IPS-18c (cell line): ENCODE results near the gene IL1RL2.

ENCODE experiments used
- H3K4me3 ChIP-seq: 2 replicates; pipeline ENCODE4 v1.7.0; 2013; ENCODE audit warnings: low read depth, mild to moderate bottlenecking, low read length, moderate library complexity; ENCODE audit not compliant: insufficient read depth
- H3K9me3 ChIP-seq: one replicate; pipeline ENCODE4 v1.6.1; 2013; ENCODE audit warnings: mild to moderate bottlenecking, low read length, moderate library complexity; ENCODE audit not compliant: control insufficient read depth, insufficient read depth

IL1RL2 gene

DNA sequence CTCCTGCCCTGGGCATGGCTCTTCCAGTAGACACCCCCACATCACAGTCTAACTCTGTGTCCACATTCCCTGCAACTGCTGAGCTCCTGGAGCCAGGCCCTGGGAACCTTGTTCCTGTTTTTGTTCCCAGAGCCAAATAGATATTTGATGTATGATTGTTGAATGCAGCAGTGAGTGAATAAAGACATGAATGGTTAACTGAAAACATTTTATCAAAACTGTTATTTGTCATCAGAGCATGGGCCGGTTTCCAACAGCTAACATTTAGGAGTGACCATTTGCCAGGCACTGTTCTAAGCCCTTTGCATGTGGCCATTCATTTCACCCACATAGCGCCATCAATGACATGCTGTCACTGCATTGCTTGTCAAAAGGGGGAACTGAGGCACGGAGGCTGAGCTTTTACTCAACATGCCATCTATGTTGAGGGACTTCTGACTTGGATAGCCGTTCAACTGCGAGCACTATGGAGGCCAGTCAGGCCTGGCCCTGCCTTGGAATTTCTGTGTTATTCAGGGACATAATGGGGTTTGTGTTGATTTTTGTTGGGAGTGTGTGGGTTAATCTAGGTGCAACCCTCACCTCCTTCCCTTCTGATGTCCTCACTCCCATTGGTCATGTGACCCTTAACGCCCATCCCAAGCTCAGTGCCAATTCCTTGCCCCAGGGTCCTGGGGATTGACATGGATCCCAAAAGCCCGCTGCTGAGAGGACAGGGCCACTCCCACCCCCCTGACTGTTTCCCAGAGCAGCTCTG is 31.7 kb upstream of the IL1RL2 start:
- Histone ChIP-seq H3K4me3 (no peak overlapping the region), H3K9me3 (peaks cover 2% of the 10 kb centered on the region)

DNA sequence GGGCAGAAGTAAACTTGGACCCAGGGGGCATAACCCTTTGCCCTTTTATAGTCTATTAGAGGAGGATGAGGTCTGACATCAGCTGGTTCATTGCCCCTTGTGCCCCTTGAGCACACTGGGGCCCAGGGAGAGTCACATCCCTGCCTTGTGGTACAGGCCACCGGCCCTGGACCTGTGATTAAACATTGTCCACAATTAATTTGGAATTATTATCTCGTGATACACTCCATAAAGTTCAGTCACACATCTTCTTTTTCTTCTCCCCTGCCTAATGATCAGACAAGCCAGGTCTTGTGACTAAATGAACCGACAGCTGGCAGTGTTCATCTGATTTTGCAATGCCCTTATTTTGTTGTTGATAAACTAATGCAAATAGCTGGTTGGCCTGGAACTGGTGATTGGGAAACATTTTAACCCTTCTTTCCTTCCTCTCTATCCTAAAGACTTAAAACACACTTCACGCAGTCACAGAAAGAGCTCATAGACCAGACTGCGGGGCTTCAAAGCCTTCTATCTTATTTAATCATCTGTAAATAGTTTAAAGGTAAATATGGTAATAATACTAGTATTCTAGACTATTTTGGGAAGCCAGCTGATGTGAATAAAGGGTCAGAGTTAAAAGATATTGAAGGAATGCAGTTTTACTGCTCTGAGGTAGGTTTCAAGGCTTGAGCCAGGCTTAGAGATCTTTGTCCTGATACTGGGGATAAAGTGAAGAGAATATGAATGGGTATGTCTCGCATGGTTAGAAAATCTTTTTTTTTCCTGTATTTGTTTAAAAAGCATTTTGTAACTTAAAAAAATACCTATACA is 30.9 kb upstream of the IL1RL2 start:
- peaks cover 2% of the 10 kb centered on the region for H3K9me3 ChIP-seq
- no peak overlapping the region for H3K4me3 ChIP-seq

- Histone ChIP-seq H3K4me3 (no peak overlapping the region), H3K9me3 (no peaks in the 10 kb centered on the region)
Measured at GRCh38 chr2:102158011-102158755, 28.6 kb upstream of the IL1RL2 start.

DNA sequence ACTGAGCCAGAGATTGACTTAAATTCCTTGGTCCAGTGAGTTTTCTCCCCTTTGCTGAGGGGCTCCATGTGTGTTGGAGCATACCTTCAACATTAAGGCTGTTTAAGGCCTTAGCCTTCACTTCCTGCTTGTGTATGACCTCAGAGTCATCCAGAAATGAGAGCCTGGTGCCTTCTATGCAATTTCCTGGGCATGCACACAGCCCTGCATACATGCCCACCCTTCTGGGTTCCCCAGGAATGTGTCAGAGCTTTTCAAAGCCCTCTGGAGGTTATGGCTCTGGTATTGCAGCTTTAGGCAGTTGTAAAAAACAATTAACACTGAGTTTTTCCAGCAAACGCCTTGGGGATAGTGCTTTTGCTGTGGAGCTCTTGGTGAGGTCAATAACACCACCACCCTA is 27.5 kb upstream of the IL1RL2 start:
- no peaks in the 10 kb centered on the region for H3K9me3 ChIP-seq
- H3K4me3 ChIP-seq = no peak overlapping the region

DNA sequence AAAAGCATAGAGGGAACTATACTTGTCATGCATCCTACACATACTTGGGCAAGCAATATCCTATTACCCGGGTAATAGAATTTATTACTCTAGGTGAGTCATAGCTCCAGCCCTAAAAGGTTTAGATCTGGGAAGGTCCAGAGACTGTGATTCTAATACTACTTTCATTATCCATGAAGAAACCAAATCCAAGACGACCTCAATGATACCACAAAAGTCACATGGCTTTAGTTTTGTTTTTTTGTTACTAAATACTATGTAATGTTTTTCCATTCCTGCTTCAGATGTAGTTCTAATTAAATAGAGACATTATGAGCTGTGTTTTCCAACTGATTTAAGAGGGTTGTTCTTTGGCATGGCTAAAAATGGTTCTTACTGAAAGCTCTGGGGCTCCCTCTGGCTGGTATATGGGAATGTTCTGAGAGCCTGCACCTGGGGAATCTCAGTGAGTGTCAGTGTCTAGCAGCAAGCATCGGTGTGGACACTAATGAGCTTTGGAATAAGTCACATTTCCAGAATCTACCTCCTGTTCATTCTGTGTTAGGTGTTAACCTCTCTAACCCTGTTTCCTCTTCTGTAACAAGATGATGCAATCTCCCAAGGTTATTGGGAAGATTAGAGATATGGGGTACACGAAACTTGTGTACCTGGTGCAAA is 20.5 kb upstream of the IL1RL2 start:
- Histone ChIP-seq H3K9me3 (no peaks in the 10 kb centered on the region), H3K4me3 (no peak overlapping the region)

DNA sequence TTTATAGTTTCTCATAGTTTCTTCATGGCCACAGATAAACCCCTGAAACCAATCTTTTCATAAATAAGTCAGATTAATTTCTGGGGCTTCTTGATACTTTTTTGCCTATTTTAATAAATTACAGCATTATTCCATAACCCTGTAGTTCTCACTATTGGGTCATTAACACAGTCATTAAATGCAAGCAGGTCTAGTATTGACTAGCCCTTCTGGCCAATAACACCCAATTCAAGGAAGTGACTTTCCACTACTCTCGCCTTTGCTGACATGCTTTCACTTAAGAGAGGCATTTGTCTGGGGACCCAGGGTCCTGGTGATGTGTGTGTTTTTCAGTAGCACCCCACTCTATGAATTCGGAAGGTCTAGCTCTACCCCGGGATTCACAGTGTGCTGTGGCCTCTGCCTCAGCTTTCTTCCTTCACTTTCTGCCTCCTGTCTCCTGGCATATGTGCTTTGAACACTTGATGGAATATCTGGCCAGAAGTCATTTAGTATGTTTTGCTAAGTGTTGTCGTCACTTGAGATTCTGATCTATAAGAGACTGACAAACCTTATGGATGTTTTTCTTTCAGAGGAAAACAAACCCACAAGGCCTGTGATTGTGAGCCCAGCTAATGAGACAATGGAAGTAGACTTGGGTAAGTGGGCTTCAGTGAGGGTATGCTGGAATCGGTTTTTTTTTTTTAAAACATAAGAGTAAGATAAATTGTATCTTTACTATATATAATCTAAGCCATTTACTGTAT is 18.6 kb upstream of the IL1RL2 start:
- H3K9me3 ChIP-seq = no peaks in the 10 kb centered on the region
- H3K4me3 ChIP-seq = no peak overlapping the region

GRCh38 chr2:102171946-102172345 is 14.9 kb upstream of the IL1RL2 start:
- no peak overlapping the region for H3K4me3 ChIP-seq
- no peaks in the 10 kb centered on the region for H3K9me3 ChIP-seq

- Histone ChIP-seq H3K4me3 (no peak overlapping the region), H3K9me3 (no peaks in the 10 kb centered on the region)
Measured at GRCh38 chr2:102172745-102173144, 14.1 kb upstream of the IL1RL2 start.

DNA sequence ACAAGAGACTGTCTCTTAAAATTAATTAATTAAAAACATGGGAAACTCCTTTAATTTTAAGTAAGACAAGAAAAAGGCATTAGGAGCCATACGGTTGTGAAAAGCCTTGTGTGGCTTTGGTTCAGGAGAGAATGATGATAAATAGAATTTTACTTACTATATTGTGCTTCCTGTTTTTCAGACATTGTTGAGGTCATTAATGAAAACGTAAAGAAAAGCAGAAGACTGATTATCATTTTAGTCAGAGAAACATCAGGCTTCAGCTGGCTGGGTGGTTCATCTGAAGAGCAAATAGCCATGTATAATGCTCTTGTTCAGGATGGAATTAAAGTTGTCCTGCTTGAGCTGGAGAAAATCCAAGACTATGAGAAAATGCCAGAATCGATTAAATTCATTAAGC is 10.7 kb upstream of the IL1RL2 start:
- Histone ChIP-seq H3K9me3 (no peaks in the 10 kb centered on the region), H3K4me3 (no peak overlapping the region)

GRCh38 chr2:102177814-102178478 is 8.9 kb upstream of the IL1RL2 start:
- Histone ChIP-seq H3K9me3 (no peaks in the 10 kb centered on the region), H3K4me3 (no peak overlapping the region)

GRCh38 chr2:102179061-102179460 is 7.8 kb upstream of the IL1RL2 start:
- Histone ChIP-seq H3K9me3 (no peaks in the 10 kb centered on the region), H3K4me3 (no peak overlapping the region)

GRCh38 chr2:102179788-102180686 is 6.8 kb upstream of the IL1RL2 start:
- H3K9me3 ChIP-seq = no peaks in the 10 kb centered on the region
- H3K4me3 ChIP-seq = no peak overlapping the region

GRCh38 chr2:102180687-102180999 is 6.2 kb upstream of the IL1RL2 start:
- H3K4me3 ChIP-seq = no peak overlapping the region
- no peaks in the 10 kb centered on the region for H3K9me3 ChIP-seq

DNA sequence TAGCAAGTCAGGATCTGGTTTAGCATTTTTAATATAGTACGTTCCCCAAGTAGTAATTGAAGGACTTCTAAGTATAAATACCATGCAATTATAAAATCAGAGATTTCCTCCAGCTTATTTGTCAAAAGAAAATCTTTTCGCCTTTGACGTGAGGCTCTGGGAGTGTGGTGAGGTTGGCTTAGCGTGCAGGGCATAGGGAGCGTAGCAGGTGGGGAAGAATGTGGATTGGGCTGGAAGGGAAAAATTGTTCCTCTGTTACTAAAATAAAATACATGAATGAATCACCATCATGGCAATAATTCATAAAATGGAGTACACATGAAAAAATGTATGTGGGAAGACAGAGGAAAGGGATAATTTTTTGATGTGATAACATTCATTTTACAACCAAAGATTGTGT is 5.4 kb upstream of the IL1RL2 start:
- no peaks in the 10 kb centered on the region for H3K9me3 ChIP-seq
- H3K4me3 ChIP-seq = no peak overlapping the region

- Histone ChIP-seq H3K4me3 (no peak overlapping the region), H3K9me3 (no peaks in the 10 kb centered on the region)
Measured at GRCh38 chr2:102181919-102182635, 4.7 kb upstream of the IL1RL2 start.
